HG03060 (cell line): ENCODE results near the gene COG5.
"Not testable (repeated sequence)": the region's sequence is repeated elsewhere in the genome, so short reads cannot be mapped to it uniquely, and the experiment has no call there.

Experiments used
- ATAC-seq: cut with Tn5 transposase; IDR thresholded peaks from one replicate; pipeline ENCODE4 v1.9.1; 2021; ENCODE audit warnings: low read depth, moderate number of reproducible peaks; ENCODE audit not compliant: unreplicated experiment

The COG5 gene

DNA sequence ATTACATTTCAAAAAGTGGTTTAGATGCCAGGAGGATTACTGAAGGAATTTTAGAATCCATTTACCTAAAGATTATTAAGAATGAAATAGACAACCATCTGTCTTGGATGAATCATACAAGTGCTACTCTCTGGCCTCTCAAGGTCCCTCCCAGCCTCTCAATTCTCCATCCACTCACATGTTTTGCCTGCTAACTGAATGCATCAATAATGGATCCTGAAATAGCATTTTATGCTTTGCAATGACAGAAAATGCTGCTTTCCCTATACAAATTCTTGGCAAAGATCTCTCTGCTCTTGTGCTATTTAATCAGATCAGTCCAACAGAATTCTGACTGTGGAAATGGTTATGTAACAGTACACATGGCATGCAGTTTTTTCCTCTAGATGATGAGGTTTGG is 326.9 kb downstream of the COG5 start:
- ATAC-seq = no peak

DNA sequence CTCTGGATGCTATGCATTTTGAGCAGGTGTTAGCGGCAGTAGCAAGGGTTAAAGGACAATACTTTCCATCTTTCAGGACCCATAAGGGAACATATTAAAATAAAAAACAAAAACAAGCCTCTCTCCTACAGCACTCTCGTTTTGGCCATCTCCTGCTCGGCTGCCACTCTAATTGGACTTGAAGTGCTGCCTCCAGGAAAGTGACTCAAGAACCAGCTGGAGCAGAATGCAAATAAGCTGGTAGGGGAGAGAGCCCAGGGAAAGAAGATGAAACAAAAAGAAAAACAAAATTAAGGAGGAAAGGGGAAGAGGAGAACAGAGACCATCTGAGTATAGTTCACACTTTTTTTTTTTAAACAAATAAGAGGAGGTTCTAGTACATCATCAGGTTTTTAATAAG is 329.3 kb downstream of the COG5 start:
- ATAC-seq = no peak

DNA sequence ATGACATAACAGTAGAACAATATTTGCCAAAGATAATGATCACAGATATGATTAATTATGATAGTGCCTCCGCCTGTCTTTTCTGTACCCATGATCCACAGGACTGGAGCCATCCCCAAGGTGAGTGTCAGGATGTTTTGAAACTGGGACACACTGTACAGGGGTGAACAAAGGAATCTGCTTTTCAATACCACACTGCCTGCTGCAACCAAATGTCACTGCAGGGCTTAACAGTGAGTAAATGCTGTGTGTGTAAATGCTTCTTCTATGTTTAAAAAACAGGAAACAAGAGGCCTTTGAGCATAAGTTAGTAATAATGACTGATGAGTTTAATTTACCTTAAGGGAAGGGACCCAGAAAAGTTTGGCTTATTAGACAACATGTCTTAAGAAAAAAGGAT is 329.7 kb downstream of the COG5 start:
- ATAC-seq = no peak

DNA sequence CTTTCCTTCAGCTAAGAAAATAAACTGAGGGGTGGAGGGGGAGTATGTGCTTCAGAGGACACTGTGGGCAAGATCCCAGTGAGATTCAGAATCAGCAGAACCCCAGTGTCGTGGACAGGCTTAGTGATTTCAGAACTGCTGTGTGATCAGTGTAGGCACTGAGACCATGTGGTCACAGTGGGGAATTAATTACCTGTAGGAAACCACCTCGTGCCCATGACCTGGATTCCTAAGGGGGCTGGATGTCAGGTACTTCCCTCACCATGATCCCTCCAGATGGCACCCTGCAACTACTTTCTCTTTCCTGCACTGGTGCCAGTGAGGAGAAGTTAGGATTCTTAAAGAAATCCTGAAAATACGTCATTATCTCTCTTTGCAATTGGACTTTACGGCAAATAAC is 330.5 kb downstream of the COG5 start:
- no peak for ATAC-seq

DNA sequence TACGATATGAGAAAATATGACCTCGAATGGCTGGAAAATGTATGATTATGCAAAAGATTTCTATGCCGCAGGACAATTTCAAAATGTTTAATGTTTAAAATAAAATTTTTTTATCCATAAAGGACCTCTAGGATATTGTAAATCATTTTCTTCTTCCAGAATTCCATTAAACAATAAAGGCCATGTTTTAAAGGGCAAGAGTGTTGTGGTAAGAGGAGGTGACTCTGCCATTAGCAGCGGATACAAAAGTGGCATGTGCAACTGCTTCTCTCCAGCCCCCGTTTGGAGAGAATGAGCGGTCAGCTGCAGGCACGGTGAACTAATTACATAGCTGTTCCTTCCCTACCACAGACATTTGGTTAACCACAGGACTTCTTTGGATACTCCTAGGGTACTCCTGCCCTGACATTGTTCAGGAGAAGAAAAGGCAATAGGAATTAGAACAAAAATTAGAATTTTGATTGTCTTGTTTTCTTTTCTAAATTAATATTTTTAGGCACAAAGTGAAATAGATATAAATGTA is 331.1 kb downstream of the COG5 start:
- ATAC-seq = no peak

DNA sequence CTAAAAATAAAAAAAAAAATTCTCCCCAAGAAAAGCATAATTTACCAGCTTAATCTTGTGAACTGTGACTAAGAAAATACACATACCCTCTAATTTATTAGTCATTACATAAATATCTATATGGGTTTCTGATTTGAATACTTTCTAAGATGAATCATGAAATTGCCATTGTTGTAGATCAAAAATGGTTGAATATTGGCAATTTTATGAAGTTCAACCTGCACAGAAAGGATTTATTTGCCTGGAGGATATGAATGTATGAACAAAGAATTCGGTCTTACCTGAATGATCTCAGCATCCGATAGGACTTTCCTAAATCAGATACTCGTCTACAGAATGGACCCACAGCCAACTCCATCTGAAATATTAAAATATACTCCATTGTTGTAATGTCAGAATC is 333.4 kb downstream of the COG5 start:
- ATAC-seq = no peak

DNA sequence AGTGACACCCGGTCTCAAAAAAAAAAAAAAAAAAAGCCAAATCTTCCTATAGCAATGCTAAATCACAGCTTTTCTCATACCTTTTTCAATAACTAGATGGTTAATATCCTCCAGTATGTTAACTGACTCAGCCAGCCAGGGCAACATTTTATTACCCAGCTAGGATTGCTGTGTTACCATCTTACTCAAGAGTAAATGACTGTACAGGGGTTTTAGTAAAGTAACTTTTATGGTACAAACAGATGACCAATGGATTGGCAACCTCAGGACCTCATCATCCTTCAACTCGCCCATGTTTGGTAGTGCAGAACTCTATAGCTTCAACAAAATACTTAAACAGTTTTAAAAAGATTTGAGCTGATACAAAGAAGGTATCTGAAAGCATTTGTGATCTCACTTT is 335.4 kb downstream of the COG5 start:
- ATAC-seq = no peak

DNA sequence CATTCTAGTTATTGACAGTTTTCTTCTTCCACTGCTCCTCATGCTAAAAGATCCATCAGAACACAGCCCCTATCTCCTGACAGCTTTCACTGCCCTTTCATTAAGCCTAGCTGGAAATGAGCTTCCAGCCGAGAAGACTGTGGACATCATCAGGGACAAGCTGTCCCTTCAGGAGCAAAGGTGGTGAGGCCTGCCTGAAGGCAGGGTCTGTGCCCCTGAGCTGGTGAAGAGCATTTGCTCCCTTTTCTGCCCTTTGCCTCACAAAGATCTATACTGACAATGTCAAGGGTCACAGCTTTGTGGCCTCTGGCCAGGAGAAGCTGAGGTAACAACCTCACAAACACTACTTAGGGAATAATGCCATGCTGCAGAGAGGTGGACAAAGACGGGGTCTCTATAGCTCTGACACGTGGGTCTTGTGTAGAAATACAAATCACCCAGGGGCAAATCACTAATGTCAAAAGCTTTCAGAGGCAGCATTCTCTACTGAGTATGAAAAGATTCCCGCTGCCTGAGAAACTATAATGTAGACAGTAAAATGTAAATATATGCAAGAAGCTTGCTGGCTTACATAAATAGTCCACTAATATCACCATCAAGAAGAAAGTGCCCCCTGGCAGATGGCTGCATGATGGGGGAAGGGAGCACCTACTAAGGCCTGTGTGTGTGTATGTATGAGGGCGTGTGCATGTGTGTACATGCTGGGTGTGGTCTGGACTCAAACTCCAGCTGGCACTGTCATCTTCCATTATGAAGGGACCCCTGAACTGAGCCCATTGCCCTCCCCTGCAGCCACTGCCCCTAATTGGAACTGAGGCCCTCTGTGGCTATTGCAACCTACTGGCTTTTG is 339.1 kb downstream of the COG5 start:
- no peak for ATAC-seq

DNA sequence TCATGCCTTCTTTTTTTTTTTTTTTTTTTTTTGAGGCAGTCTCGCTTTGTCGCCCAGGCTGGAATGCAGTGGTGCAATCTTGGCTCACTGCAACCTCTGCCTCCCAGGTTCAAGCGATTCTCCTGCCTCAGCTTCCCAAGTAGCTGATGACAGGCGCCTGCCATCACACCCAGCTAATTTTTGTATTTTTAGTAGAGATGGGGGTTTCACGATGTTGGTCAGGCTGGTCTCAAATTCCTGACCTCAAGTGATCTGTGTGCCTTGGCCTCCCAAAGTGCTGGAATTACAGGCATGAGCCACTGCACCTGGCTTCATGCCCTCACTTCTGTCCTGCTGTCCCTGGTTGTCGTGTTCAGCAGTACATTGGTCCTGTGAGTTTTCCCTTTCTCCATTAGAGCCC is 342.9 kb downstream of the COG5 start:
- ATAC-seq = not testable (repeated sequence)

DNA sequence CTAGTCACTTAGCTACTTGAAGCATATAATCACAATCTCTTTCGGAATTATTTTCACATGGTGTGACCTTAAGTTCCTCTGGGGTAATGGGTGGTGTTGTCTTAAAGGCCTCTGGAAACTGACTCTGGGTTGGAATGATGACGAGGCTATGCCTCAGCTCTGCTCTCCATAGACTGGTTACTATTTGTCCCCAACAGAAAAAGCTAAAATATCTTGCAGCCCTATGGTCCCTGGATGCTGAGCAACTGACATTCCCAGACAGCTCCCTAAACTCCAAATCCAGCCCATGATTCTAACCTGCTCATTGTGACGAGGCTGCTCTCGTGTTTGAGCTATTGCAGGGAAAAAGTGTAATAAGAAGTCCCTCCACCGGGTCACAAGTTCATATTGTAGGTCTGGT is 343.4 kb downstream of the COG5 start:
- ATAC-seq = no peak

DNA sequence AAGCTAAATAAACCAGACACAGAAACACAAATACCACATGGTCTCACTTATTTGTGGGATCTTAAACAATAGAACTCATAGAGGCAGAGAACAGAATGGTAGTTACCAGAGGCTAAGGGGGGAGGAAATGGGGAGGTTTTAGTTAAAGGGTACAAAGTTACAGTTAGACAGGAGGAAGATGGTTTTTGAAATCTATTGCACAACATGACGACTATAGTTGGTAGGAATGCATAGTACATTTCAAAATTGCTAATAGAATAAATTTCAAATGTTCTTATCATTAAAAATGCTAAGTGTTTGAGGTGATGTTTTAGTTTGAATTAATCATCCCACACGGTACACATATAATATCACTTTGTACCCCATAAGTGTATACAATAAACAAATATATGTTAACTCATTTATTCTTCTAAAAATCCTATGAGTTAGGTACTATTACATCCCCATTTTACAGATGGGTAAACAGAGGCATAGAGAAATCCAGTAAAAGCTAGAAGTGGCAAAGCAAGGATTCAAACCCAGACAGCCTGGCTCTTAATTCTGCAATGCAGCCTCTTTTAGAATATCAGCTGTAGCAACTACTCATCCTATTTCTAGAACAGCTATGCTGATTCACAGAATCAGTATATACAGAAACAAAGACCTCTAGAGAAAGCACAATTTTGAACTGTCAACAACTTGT is 344.0 kb downstream of the COG5 start:
- ATAC-seq = no peak

DNA sequence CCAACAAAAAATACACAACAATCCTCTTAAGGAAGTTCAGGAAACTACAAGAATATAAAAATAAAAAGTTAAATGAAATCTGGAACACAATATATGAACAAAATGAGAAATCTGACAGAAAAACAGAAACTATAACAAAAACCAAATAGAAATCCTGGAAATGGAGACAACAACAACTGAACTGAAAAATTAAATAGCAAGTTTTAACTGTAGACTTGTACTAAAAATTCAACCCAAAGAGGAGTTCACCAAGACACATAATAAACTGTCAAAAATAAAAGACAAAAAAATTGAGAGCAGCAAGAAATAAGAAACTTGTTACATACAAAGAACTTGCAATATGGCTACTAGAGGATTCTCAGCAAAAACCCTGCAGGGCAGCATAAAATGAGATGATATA is 349.8 kb downstream of the COG5 start:
- no peak for ATAC-seq

DNA sequence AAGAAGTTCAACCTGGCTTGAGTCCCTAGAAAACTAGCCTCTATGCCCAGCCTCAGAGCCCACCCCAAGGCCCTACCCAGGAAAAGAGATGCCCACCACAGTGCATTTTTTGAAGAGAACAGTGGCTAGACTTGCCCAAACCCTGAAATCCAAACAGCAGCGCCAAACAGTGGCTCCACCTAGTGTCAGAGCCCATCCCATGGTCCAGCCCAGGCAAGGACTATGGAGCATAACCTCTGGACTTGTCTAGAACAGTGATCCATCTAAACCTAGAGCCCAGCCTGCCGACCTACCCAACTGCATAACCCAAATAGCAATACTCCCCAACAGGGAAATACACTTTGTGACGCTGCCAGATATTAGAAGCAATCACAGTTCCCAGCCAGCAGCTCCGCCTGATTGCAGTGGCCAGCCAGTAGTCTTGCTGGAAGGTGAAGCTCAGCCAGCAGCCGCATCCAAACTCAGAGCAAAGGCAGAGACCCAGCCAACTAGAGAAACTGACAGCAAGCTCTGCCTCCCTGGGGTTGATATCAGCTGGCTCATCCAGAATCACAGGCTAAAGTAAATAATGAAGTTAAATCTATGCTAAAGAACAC is 350.4 kb downstream of the COG5 start:
- no peak for ATAC-seq

DNA sequence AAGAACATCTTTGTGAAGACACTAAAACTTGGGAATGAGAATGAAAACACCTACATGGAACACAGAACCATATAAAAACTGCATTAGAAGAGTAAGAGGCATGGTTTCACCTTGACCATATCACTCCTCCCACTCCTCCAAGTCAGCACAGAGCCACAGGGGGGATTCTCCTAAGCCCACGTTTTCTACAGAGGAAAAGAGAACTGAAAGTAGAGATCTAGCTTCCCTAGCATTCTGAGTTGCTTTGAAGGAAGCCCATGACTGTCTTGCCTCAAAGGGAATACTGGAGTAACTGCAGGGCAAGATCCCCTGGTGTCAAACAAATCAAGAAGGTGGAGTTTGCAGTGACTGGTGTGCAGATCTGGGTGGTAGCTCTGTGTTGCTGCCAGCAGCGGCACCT is 351.0 kb downstream of the COG5 start:
- ATAC-seq = no peak

DNA sequence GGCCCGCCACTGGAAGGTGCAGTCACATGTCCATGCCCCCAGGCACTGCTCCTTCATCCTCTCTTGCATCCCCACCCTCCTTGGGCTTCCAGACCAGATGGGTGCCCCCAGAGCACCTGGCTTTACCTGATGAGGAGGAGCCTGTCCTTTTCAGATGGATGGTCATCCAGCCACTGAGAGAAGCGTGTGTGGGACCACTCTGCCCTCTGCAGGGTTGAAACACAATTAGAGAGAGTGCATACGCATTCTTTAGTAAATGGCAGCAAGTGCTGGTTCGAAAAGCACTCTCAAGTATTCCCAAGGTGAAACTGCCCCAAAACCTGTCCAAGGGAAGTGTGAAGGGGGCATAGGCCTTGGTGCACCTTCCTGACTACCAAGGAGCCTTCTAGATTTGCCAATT is 353.3 kb downstream of the COG5 start:
- ATAC-seq = no peak

DNA sequence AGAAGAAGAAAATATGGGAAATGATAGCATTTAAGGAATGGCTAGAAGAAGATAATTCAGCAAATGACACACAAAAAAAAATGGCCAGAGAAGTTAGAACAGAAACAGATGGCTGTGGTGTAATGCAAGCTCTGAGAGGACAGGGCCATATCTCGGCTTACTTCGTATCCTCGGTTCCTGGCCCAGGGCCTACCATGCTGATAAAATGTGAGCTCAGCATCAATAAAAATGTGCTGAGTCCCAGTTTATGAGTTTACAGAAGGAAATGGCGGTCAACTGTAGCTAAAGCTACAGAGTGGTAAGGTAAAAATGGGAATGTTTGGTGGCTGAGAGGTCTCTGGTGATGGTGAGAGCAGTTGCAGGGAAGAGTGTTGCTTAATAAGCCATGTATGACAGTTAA is 354.2 kb downstream of the COG5 start:
- ATAC-seq = no peak

DNA sequence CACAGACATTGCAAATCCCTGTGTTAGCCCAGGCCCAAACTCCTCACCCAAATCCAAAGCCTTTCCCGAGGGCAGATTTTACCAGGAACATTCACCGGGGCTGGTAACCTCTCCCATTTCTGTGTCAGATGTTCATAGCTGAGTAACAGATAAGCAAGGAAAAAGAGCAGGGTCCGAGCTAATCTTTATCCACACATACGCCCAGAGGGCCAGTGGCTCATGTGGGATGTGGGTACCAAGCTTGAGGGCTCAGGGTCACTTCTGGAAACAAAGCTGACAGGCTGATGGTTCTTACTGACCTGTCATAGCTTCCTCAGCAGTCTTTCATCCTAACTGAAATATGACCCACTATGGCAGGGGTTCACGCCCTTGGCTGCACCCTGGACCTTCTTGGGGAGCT is 355.2 kb downstream of the COG5 start:
- no peak for ATAC-seq

DNA sequence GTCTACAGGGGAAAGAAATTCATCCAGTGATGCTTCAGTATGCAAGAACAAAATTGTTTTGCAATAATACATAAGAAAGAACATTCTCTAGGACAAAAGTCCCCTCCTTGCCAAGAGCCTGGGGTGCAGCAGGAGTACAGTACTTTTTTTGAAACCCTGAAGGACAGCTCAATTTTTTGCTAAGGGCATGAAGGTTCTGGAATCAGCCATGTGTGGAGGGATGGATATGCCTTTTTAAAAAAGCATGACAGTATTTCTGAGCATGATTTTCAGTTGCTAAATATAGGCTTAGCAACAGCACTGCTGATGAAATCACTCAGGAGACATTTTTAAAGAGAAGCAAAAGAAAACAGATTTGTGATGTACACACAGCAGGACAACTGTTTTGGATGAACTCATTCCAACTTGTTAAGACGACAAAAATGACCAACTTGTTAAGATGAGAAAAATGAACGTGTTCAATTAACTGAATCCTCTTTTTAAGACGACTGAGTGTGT is 355.6 kb downstream of the COG5 start:
- no peak for ATAC-seq

DNA sequence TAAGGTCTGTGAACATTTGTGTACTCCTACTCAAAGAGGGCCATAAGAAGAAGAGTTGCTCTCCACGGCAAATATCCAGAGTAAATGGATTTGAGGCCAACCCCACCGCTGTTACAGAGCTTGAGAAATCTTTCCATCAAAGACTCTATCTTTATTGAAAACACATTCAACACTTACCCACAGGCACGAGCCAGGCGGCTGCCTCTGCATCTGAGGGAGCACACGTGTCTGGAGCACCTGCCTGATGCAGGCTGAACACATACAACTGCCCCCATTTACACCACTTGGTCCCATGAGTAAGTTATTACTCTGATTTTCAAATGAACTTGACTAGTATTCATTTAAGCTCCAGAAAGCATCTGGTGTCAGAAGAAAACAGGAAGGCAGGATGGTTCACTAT is 356.3 kb downstream of the COG5 start:
- ATAC-seq = no peak

DNA sequence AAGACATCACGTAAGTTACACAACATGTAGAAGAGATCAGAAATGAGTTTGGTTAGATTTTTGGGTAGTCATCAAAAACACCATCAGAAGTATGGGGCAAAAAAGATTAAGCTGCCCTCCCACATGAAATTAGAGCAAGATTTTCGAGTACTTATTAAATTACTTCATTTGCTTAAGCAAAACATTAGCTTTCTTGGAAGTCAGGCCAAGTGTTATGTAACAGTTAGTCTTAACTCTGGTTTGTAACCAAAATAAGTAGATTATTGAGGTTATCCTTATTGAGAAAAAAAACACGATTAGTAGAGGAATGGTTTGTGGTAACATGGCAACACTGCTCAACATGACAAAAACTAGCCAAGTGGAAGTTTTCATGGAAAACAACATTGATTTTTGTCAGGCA is 357.0 kb downstream of the COG5 start:
- no peak for ATAC-seq

DNA sequence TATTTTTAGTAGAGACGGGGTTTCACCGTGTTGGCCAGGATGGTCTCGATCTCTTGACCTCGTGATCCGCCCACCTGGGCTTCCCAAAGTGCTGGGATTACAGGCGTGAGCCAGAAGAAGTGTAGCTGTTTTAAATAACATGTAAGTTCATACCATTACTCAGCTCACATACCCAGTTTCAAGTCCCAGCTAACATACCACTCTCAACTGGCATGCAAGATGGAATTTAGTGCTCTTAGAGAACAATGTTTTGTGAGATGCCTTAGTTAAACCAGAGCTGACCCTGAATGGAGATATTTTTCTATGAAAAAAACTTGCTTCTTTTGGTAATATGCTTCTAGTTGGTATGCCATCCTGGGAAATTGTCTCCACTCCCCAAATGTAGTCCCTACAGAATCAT is 357.6 kb downstream of the COG5 start:
- ATAC-seq = no peak
